KOPT-K1 (cell line): ENCODE measurements around the gene HMGCL.
A peak's percentile ranks its signal among the peaks of the same experiment; 100 is the strongest.
"Not testable (repeated sequence)": the region's sequence is repeated elsewhere in the genome, so short reads cannot be mapped to it uniquely, and the experiment has no call there.

Experiments
- H3K27ac ChIP-seq: fragments of 200-600 bp; sonication (generic); 2 replicates; pipeline ENCODE4 v1.5.1; 2016; ENCODE audit warnings: antibody characterized with exemption, mild to moderate bottlenecking, low read depth, low read length; ENCODE audit not compliant: poor library complexity, severe bottlenecking
- H3K36me3 ChIP-seq: fragments of 200-600 bp; sonication (generic); 2 replicates; pipeline ENCODE4 v1.5.1; 2017; ENCODE audit warnings: antibody characterized with exemption, mild to moderate bottlenecking, low read length, moderate library complexity; ENCODE audit not compliant: insufficient read depth
- H3K9me3 ChIP-seq: fragments of 200-600 bp; sonication (generic); 2 replicates; pipeline ENCODE4 v1.5.1; 2017; ENCODE audit warnings: antibody characterized with exemption, low read length, mild to moderate bottlenecking; ENCODE audit not compliant: insufficient read depth, poor library complexity, severe bottlenecking

The HMGCL gene

GRCh38 chr1:23825076-23825761, at the start of gene HMGCL:
Gene HMGCL, minus strand, starts transcription at chr1:23825429. Its CDS starts 14 bp downstream, at chr1:23825415.
- peak within 1 kb of the TSS; percentile 80 for H3K27ac ChIP-seq
- no peaks in the 10 kb centered on the region for H3K9me3 ChIP-seq

GRCh38 chr1:23872421-23872820, 47.2 kb upstream of the HMGCL start:
- Histone ChIP-seq H3K36me3 (peaks cover 5% of the 10 kb centered on the region; the same call in 1 of the 2 replicates), H3K27ac (no peak overlapping the region), H3K9me3 (peaks cover 4% of the 10 kb centered on the region)

More at GRCh38 chr1:23825076-23825761, at the start of gene HMGCL:
- no peaks in the 10 kb centered on the region for H3K36me3 ChIP-seq

DNA sequence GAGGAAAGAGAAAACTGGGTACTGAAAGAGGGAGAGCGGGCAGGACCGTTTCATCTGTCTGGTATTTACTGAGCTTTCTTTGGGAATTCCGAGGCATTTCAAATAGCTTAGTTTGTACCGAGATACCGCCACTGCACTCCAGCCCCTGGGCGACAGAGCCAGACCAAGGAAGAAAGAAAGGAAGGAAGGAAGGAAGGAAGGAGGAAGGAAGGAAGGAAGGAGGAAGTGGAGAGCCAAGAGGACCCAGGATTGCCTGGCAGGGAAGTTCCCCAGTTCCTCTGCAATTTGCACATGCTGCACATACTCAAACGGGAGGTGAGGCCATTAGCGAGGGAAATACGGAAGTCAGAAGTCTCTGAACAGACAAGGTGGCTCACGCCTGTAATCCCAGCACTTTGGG, 43.8 kb upstream of the HMGCL start:
- Histone ChIP-seq H3K27ac (no peak overlapping the region), H3K36me3 (no peaks in the 10 kb centered on the region), H3K9me3 (no peaks in the 10 kb centered on the region)

DNA sequence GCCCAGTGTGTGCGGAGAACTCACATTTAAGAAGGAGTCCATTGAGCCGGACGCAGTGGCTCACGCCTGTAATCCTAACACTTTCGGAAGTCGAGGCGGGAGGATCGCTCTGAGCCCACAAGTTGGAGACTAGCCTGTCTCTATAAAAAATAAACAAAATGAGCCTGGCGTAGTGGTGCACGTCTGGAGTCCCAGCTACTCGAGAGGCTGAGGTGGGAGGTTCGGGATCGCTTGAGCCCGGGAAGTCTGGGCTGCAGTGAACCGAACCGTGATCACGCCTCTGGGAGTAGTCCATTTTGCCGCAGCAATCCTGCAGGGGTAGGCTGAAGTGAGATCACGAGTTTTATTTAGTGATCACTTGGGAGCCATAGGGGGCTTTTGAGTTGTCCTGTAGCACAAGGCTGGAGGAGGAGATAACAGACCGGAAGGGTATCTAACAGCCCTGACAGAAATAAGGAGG, 43.4 kb upstream of the HMGCL start:
- no peaks in the 10 kb centered on the region for H3K9me3 ChIP-seq
- H3K27ac ChIP-seq, result no peak overlapping the region
- no peaks in the 10 kb centered on the region for H3K36me3 ChIP-seq

DNA sequence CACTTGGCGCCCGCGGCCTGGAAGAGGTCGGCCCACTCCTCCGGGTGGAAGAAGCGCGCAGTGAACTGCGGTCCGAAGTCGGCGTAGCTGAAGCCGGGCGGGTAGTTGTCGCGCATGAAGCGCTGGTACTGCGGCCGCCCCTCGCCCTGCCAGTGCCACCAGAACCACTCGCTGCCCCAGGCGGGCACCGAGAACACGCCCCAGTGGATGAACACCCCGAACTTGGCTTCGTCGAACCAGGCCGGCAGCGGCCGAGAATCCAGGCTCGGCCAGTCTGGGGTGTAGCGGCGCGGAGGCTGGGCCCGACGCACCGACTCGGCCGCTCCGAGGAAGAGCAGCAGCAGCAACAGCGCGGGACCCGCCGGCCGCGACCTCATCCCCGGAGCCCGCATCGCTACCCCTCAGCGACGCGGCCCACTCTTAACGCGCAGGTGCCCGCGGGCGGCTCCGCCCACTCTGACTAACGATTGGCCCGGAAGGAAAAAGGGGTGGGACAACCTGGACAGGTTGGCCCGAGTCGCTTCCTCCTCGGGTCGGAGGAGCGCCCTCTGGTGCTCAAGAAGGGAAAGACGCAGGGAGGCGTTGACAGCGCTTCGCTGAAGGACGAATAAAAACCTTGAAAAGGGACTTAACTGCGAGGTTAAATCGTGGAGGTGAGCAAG, 42.8 kb upstream of the HMGCL start, which contains the start of gene FUCA1:
Gene FUCA1, minus strand, starts transcription at position 396 of the 662 bp plus-strand sequence. Its CDS starts 4 bp downstream, at position 392.
- Histone ChIP-seq H3K36me3 (no peaks in the 10 kb centered on the region), H3K27ac (peak within 1 kb of the TSS; percentile 16), H3K9me3 (no peaks in the 10 kb centered on the region)

DNA sequence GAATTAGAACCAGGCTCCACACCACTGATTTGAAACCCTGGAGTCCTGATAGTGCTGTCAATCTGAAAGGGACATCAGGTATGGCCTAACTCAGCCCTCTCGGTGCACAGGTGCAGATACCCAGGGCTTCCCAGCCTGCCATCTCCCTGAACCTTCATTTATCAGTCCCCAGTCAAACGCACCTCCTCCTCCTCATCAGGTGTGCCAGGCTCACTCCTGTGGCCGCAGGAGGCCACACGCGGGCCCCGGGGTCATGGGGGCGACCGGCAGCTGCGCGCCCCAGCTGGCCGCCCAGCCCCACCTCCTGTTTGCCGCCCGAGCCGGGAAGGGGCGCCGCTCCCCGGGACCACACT, 42.3 kb upstream of the HMGCL start:
- Histone ChIP-seq H3K36me3 (peaks cover 5% of the 10 kb centered on the region; the same call in 1 of the 2 replicates), H3K9me3 (no peaks in the 10 kb centered on the region), H3K27ac (peak overlapping the region; percentile 16)

DNA sequence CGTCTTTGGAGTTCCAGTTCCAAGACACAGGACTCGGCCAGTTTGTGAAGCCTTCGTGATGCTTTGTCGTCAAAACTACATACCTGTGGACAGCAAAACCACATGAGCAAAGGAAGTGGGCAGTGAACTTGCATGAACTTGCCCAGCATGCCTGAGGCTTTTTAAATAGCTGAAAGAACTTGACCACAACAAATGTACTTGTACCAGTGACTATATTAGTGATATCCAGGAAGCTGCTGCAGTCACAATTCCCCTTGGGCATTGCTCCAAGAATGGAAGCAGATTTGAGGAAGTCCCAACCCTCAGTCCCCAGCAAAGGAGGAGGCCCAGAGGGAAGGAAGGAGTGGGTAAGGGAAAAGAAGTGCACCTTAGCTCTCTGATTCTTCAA, 40.3 kb upstream of the HMGCL start:
- no peak overlapping the region for H3K27ac ChIP-seq
- H3K9me3 ChIP-seq, result no peaks in the 10 kb centered on the region
- peaks cover 5% of the 10 kb centered on the region; the same call in 1 of the 2 replicates for H3K36me3 ChIP-seq

GRCh38 chr1:23864801-23865542, 39.7 kb upstream of the HMGCL start:
- H3K9me3 ChIP-seq, result no peaks in the 10 kb centered on the region
- peaks cover 5% of the 10 kb centered on the region; the same call in 1 of the 2 replicates for H3K36me3 ChIP-seq
- no peak overlapping the region for H3K27ac ChIP-seq

GRCh38 chr1:23862640-23863039, 37.4 kb upstream of the HMGCL start:
- H3K36me3 ChIP-seq, result peaks cover 5% of the 10 kb centered on the region; the same call in 1 of the 2 replicates
- H3K9me3 ChIP-seq, result no peaks in the 10 kb centered on the region
- no peak overlapping the region for H3K27ac ChIP-seq

DNA sequence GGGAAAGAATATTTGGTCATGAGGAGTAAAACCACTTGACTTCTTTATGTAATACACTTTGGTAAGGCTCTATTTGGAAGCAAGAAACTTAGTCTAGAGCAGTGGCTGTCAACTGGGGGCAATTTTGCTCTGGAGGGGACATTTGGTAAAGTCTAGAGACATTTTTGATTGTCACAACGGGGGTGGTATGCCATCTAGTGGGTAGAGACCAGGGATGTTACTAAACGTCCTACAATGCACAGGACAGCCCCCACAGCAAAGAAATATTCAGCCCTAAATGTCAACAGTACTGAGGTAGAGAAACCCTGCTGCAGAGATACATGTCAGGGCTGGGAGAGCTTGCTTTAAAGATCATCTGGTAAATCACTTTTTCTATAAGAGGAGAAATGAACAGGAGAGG, 29.3 kb upstream of the HMGCL start:
- Histone ChIP-seq H3K27ac (no peak overlapping the region), H3K9me3 (no peaks in the 10 kb centered on the region), H3K36me3 (no peaks in the 10 kb centered on the region)

GRCh38 chr1:23853124-23853523, 27.9 kb upstream of the HMGCL start:
- H3K9me3 ChIP-seq, H3K36me3 ChIP-seq, H3K27ac ChIP-seq: not testable (repeated sequence)

DNA sequence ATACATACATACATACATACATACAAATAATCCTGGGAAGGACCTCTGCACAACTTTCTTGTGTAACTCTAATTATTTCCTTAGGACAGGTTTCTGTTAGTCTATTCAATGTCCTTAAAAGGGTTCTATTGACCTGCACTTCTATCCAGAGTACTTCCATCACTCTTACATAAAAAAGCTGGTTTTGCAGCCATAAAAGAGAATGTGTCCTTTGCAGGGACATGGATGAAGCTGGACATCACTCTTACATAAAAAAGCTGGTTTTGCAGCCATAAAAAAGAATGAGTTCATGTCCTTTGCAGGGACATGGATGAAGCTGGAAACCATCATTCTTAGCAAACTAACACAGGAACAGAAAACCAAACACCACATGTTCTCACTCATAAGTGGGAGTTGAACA, 26.2 kb upstream of the HMGCL start:
- Histone ChIP-seq H3K36me3 (peaks cover 19% of the 10 kb centered on the region; the same call in 1 of the 2 replicates), H3K9me3 (peaks cover 15% of the 10 kb centered on the region)
- H3K27ac ChIP-seq, result not testable (repeated sequence)

- Histone ChIP-seq H3K27ac (no peak overlapping the region), H3K36me3 (peaks cover 25% of the 10 kb centered on the region; the same call in 1 of the 2 replicates), H3K9me3 (peaks cover 15% of the 10 kb centered on the region)
Measured at GRCh38 chr1:23848673-23849616, 23.7 kb upstream of the HMGCL start.

DNA sequence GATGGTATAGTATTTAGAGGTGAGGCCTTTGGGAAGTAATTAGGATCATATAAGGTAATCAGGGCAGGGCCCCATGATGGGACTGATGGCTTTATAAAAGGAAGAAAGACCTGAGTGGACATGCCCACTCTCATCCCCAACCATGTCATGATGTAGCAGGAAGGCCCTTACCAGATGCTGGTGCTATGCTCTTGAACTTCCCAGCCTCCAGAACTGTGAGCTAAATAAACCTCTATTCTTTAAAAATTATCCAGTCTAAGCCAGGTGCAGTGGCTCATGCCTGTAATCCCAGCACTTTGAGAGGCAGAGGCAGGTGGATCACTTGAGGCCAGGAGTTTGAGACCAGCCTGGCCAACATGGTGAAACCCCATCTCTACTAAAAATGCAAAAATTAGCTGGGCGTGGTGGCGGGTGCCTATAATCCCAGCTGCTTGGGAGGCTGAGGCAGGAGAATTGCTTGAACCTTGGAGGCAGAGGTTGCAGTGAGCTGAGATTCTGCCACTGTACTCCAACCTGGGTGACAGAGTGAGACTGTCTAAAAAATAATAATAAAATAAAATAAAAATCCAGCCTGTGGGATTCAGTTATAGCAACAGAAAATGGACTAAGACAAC, 22.4 kb upstream of the HMGCL start:
- Histone ChIP-seq H3K9me3 (peaks cover 15% of the 10 kb centered on the region), H3K36me3 (peaks cover 25% of the 10 kb centered on the region; the same call in 1 of the 2 replicates)
- H3K27ac ChIP-seq, result not testable (repeated sequence)
